Hypothalamus (tissue), 51 donors: Measurements from ENCODE around the gene C14orf93.
"Not testable (repeated sequence)": the region's sequence is repeated elsewhere in the genome, so short reads cannot be mapped to it uniquely, and the experiment has no call there.

Experiments
- DNase-seq, 51 donors: peaks; one replicate each; lab custom pipeline; 2025; lab: John Stamatoyannopoulos, UW

The C14orf93 gene

DNA sequence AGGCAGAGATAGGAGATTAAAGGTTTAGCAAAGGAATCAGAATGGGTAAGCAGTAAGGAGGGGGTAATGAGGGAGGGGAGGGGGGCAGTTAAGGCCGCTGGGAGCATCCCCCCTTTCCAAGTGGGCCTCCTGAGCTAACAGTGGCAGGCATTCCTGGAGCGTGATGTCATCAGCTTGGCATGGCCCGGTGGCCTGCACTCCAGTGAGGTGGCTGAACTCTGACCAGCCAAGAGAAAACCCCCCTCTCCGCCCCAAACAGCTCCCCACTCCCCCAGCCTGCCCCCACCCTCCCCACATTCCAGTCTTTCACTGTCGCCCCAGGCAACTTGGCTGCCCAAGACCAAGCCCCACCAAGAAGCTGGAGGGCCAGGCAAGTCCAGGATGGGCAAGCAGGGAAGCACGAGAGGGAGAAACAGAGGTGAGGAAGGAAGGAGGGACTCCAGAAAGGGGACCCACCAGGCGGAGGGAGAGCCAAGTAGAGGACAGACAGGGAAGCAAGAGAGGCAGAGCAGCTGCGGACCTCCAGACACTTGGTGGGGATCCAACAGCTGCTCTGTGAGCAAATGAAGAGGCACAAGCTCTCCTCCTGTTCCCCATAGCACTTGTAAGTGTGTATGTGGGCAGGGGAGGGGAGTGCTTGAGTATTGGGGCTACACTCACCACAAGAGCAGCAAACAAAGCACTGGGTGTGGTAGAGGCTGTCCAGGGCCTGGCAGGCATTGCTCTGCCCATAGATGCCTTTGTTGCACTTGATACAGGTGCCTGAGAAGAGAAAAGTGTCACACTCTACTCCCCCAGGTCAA, 32.1 kb downstream of the C14orf93 start:
- DNase-seq = peak in 2 of 51 donors; percentile 10 to 29

GRCh38 chr14:22977434-22977683, 32.6 kb downstream of the C14orf93 start:
- DNase-seq = no peak

DNA sequence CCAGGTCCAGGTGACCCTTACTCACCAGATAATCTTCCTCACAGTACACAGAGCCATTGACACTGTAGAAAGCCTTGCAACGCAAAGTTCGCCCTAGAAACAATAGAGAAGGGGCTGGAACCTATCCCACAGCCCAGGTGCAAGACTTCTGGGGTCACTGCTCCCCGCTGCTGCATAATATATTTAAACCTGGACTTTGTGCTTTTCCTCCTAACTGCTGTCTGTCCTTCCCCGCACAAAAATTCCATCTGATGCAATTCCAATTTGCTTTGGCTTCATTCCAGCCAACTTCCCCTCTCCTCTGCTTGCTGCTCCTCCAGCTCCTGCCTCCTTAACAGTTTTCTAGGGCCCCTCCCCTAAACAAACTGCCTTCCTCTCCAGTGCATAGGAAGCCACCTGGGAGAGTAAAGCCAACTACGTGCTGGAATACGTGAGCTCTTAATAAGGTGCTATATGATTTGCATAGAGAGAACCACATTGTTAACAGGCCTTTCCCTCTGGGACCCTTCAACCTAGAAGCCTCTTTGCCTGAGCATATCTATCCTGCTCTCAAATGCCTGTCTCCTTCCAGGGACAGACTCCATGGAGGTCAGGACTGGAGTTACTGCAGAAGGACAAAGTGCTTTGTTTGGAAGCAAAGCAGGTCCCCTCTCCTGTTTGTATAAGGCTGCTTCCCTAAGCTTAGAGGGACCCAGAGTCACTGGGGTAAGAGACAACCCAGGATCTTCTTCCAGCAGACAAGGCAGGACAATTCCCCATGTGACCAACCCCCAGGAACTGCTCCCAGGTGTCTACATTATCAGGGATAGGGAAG, 33.1 kb downstream of the C14orf93 start:
- DNase-seq = no peak

DNA sequence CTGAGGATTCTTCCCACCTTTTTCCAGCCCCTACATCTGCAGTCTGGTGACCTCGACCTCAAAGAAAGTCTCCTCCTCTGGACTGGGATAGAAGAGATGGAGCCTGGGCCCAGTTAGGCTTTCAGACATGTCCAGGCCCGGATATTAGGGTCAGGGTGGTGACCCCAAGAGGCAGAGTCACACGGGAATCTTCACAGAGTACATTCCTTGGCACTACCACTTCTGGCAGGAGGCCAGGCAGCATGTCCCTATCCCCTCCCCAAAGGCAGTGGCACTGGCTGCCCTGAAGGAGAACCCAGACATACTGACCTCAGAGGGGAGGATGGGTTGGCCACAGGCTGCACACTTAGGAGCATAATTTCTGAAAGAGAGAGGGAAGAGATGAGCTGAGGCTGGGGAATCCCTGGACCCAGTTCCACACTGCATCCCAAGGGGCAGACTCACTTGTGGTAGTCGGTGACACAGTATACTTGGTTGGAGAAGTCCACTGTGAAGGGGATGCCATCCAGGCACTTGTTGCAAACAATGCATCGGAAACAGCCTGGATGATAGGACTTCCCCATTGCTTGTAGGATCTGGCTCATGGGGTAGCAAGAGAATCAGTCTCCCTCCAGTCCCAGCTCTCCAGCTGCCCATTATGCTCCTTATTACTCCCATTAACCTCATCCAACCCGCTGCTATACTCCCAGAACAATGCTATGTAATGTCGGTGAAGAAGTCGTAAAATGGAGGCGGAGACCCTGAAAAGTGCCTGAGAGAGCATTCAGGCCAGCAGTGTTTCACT, 35.2 kb downstream of the C14orf93 start:
- no peak for DNase-seq

- peak in 12 of 51 donors; percentile 4 to 34 (median 14) for DNase-seq
Measured at GRCh38 chr14:22973217-22974032, 36.5 kb downstream of the C14orf93 start.

DNA sequence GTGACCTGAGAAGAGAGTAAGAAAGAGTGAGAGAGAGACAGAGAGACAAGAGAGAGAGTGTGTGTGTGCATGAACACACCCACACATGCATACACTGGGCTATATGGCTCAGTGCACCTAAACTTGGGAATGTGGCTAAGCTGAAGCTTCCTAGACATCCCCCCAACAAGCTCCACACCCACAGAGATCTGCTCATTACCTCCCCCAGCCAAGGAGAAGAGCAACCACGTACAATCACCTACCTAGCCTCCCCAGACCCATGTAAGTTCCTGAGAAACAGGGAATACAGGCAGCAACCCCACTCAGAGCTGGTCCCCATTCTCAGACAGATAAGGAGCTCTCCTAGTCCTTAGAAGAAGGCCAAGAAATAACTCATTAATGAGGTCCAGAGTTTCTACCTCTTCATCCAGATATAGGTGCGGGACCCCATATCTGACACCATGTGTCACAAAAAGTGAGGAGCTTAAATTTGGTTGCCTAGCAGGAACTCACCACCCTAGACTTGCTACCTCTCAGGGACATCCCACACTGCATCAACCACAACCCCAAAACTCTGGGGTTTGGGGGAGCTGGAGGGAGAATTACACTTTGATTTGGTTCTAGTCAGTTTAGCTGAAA, 37.5 kb downstream of the C14orf93 start:
- DNase-seq = no peak

GRCh38 chr14:22971152-22971551, 38.8 kb downstream of the C14orf93 start:
- no peak for DNase-seq

GRCh38 chr14:22966783-22967269, 43.1 kb downstream of the C14orf93 start:
- no peak for DNase-seq

DNA sequence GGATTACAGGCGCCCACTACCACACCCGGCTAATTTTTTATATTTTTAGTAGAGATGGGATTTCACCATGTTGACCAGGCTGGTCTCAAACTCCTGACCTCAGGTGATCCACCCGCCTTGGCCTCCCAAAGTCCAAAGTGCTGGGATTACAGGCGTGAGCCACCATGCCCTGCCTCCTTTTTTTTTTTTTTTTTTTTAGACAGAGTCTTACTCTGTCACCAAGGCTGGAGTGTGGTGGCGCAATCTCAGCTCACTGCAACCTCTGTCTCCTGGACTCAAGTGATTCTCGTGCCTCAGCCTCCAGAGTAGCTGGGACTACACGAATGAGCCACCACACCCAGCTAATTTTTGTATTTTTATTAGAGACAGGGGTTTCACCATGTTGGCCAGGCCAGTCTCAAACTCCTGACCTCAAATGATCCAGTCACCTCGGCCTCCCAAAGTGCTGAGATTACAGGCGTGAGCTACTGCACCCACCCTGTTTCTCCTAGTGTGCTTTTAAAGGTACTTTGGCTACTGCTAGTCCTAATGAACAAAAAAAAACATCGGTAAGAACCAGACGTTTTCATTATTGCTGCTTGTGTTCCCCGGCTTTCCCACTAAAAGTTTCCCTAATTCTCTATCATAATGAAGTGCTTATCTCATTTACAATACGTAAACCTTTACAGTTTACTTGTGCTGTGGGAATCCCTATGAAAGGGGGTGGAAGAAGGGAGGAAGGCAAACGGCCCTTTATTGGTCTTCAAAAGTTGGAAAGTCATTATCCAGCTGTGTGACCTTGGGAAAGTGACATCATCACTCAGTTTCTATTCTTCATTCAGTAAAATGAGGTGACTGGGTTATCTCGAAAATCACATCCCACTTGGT, 43.8 kb downstream of the C14orf93 start:
- DNase-seq = not testable (repeated sequence)

DNA sequence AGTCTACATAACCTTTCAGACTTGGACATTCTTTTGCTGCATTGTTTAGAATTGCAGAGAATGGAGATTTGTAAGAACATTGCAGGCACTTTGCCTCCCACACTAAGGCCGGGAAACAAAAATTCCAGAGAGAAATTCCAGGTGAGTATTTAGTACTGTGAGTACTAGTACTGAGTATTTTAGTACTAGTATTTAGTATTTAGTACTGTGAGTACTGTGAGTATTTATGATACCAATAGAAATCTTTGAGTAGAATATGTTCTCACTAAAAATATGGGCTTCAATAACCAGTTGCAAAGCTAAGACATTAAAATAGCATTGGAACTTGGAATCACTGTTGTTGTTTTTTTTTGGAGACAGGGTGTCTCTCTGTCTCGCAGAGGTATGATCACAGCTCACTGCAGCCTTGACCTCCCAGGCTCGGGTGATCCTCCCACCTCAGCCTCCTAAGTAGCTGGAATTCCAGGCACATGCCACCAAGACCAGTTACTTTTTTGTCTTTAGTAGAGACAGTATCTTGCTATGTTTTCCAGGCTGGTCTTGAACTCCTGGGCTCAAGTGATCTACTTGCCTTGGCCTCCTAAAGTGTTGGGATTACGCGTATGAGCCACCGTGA, 47.8 kb downstream of the C14orf93 start:
- no peak for DNase-seq

- peak in 1 of 51 donors; percentile 36 for DNase-seq
Measured at GRCh38 chr14:22955702-22956569, 54.0 kb downstream of the C14orf93 start.

DNA sequence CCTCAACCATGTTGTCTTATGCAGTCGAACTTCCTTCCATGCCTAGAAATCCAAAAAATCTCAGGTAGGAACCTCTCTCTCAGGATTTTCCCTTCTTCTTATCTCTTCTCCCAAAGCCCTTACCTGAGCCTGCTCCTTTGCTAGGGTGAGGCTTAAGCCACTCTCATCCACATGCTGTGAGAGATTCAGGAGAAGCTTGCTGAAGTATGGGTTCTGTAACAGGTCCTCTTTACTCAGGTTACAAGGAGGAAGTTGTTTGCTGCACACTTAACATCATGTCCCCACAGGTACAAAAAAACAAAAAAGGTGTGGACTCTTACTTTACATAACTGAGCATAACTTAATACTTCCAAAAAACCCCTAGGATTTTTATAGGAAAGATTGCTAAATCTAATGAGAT, 57.5 kb downstream of the C14orf93 start:
- no peak for DNase-seq

GRCh38 chr14:22951795-22952194, 58.1 kb downstream of the C14orf93 start:
- DNase-seq = not testable (repeated sequence)

DNA sequence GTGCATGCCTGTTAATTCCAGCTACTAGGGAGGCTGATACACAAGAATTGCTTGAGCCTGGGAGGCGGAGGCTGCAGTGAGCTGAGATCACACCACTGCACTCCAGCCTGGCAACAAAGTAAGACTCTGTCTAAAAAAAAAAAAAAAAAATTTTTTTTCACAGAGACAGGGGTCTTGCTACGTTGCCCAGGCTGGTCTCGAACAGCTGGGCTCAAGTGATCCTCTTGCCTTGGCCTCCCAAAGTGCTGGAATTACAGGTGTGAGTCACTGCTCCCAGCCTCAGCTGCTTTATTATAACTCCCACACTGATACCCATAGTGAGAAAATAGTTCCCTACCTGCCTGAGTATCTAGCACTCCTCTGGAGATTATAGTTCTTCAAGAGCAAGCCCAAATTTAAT, 64.3 kb downstream of the C14orf93 start:
- DNase-seq = no peak

- no peak for DNase-seq
Measured at GRCh38 chr14:22939684-22940083, 70.3 kb downstream of the C14orf93 start.
